ENCODE measurements around the gene TLCD3B. TPM values are rescaled to one million over a fixed set of nuclear protein-coding genes. Genes with fewer than 3 reads are reported as not detected.

The TLCD3B gene
- total and polyA plus RNA-seq, 8 donors, result 0.18 to 0.92 TPM; not detected in 6

DNA sequence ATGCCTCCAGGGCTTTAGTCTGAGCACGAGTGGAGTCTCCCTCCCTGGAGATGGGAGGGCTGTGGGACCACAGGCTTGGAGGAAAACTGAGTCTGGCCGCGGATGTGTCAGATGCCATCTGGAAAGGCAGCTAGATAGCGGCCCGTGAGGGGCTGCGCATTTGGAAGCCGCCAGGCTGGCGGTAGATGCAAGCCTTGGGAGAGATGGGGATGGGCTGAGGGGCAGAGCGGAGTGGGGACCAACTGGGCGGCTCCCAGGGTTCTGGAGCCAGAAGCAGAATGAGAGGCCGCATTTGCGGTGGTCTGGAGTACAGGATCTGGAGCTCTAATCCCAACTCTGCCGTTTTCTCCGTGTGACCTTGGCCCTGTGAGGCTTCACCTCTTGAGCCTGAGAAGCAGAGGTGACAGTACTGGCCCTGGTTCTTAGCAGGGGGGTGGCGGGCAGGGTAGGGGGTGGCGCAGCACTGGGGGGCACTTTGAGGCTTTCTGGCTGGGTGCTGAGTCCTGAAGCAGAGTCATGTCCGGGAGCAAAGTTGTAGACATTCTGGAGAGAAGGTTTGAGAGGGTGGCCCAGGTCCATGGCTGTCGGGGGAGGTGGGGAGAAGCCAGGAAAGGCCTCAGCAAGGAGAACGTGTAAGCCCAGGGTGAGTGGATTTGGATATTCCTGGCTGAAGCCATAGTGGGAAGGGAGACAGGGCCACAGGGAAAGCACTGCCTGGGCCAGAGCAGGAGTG lies 28.3 kb downstream of the TLCD3B start:
- TF ChIP-seq POLR2A (IDR thresholded peaks at IDR 0.05), result no peak
- TF ChIP-seq EP300 (IDR thresholded peaks at IDR 0.05), result no peak
- TF ChIP-seq CTCF (IDR thresholded peaks at IDR 0.05), result no peak
- TF ChIP-seq POLR2AphosphoS5 (IDR thresholded peaks at IDR 0.05), result no peak
- Histone ChIP-seq H3K4me3 (no peak overlapping the region), H3K27ac (no peak overlapping the region), H3K4me1 (peaks cover 9 to 20% (median 19%) of the 10 kb centered on the region in 4 donors), H3K27me3 (peaks cover 0 to 5% (median 0%) of the 10 kb centered on the region in 3 donors), H3K9me3 (no peaks in the 10 kb centered on the region), H3K36me3 (peaks cover 0 to 60% (median 51%) of the 10 kb centered on the region in 4 donors)
- DNase-seq, result no peak
- intact Hi-C loops (cut with DNase I; ENCODE audit: low total_unique reads), result no loop called here
- 83 to 91% (median 87%) methylated on average over 19 of the region's 19 CpGs for WGBS, 5 donors

GRCh38 chr16:30000735-30001631 lies 30.1 kb downstream of the TLCD3B start:
- Histone ChIP-seq H3K27ac (no peak overlapping the region), H3K9me3 (no peaks in the 10 kb centered on the region), H3K4me1 (peaks cover 18 to 35% (median 32%) of the 10 kb centered on the region in 4 donors), H3K36me3 (peaks cover 0 to 66% (median 51%) of the 10 kb centered on the region in 4 donors), H3K4me3 (no peak overlapping the region), H3K27me3 (no peaks in the 10 kb centered on the region)
- 82 to 87% (median 85%) methylated on average over 32 to 33 of the region's 33 CpGs for WGBS, 5 donors
- DNase-seq, result no peak
- TF ChIP-seq EP300 (IDR thresholded peaks at IDR 0.05) (no peak), CTCF (IDR thresholded peaks at IDR 0.05) (no peak), POLR2A (IDR thresholded peaks at IDR 0.05) (no peak), POLR2AphosphoS5 (IDR thresholded peaks at IDR 0.05) (no peak)
- intact Hi-C loops (cut with DNase I; ENCODE audit: low total_unique reads), result no loop called here

GRCh38 chr16:29999605-30000004 lies 31.5 kb downstream of the TLCD3B start:
- no peak for TF ChIP-seq CTCF (IDR thresholded peaks at IDR 0.05)
- TF ChIP-seq POLR2A (IDR thresholded peaks at IDR 0.05), result no peak
- no peak for TF ChIP-seq EP300 (IDR thresholded peaks at IDR 0.05)
- no peak for TF ChIP-seq POLR2AphosphoS5 (IDR thresholded peaks at IDR 0.05)
- Histone ChIP-seq H3K27me3 (no peaks in the 10 kb centered on the region), H3K27ac (no peak overlapping the region), H3K36me3 (peaks cover 0 to 64% (median 51%) of the 10 kb centered on the region in 4 donors), H3K9me3 (no peaks in the 10 kb centered on the region), H3K4me3 (no peak overlapping the region), H3K4me1 (peaks cover 15 to 30% (median 27%) of the 10 kb centered on the region in 4 donors)
- intact Hi-C loops (cut with DNase I; ENCODE audit: low total_unique reads), result no loop called here
- no peak for DNase-seq
- WGBS, 5 donors, result 87 to 91% (median 89%) methylated on average over 6 of the region's 6 CpGs

DNA sequence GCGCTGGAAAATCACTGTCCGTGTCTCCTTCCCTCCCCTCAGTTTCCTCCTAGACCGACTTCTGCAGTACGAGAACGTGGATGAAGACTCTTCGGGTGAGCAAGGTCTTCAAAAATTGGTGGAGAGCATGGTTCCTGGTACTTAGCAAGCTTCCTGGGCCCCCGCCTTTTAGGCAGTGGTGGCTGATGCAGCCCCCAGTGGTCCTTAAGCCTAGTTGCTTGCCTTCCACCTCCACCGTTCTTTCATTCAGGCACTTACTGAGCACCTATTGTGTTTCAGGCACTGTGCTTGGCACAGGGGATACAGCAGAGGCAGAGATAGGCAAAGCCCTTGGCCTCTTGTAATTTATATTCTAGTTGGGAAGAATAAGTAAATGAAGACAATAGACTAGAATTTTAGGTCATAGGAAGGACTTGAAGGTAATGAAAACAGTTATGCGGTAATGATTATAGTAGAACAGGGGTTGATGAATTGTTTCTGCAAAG lies 34.3 kb downstream of the TLCD3B start:
- Histone ChIP-seq H3K4me3 (peak overlapping the region; percentile 86 to 98 (median 91)), H3K36me3 (peaks cover 20 to 64% (median 52%) of the 10 kb centered on the region in 4 donors), H3K27ac (peak overlapping the region in 4 of 5 donors; percentile 97 to 98 (median 98)), H3K4me1 (peaks cover 20 to 39% (median 29%) of the 10 kb centered on the region in 4 donors), H3K9me3 (no peaks in the 10 kb centered on the region), H3K27me3 (no peaks in the 10 kb centered on the region)
- no peak for TF ChIP-seq CTCF (IDR thresholded peaks at IDR 0.05)
- TF ChIP-seq POLR2A (IDR thresholded peaks at IDR 0.05), result no peak
- no peak for TF ChIP-seq POLR2AphosphoS5 (IDR thresholded peaks at IDR 0.05)
- no peak for TF ChIP-seq EP300 (IDR thresholded peaks at IDR 0.05)
- 17 to 25% (median 18%) methylated on average over 9 of the region's 9 CpGs for WGBS, 5 donors
- no peak for DNase-seq
- intact Hi-C loops (cut with DNase I; ENCODE audit: low total_unique reads), result no loop called here
